ENCODE measurements around the gene WWTR1.

GRCh38 chr3:149479621-149480325, 178.1 kb downstream of the WWTR1 start:
- TF ChIP-seq CTCF (conservative IDR thresholded peaks at IDR 0.05; ENCODE audit: low read depth, low read length) (no peak), MAZ (IDR thresholded peaks at IDR 0.05; ENCODE audit: borderline replicate concordance, low read depth, low read length) (no peak), POLR2A (IDR thresholded peaks at IDR 0.05; ENCODE audit: low read depth, low read length) (no peak), RAD21 (IDR thresholded peaks at IDR 0.05; ENCODE audit: low read length) (no peak), ELK1 (IDR thresholded peaks at IDR 0.05; ENCODE audit: borderline replicate concordance, low read depth, low read length) (no peak), RFX5 (IDR thresholded peaks at IDR 0.05; ENCODE audit: low read depth, low read length) (no peak), MXI1 (IDR thresholded peaks at IDR 0.05; ENCODE audit: borderline replicate concordance, low read depth, low read length) (no peak)

All from IMR-90 (cell line).